GM19438 (cell line): ENCODE measurements around the gene U2AF2.
A peak's percentile ranks its signal among the peaks of the same experiment; 100 is the strongest.

Experiments used
- ATAC-seq: cut with Tn5 transposase; IDR thresholded peaks from one replicate; pipeline ENCODE4 v1.9.1; 2021; ENCODE audit warnings: low read depth; ENCODE audit not compliant: unreplicated experiment

The U2AF2 gene

DNA sequence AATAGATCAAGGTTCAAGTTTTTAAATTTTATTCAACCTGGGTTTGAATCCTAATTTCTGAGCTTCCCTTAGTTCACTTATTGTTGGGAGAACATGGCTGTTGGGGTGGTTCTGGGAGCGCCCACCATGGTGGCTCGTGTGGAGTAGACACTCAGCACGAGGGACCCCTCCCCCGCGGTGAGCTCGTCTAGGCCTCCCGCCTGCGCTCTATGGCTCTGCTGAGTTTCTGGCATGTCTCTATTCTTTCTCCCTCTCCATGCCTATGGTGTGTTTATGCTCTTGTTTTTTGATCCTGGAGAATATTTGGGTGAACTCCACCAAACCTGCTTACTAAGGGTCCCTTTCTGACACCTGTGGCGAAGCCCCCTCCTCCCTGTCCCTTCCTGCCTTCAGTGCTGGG lies 18.6 kb downstream of the U2AF2 start:
- ATAC-seq = no peak

DNA sequence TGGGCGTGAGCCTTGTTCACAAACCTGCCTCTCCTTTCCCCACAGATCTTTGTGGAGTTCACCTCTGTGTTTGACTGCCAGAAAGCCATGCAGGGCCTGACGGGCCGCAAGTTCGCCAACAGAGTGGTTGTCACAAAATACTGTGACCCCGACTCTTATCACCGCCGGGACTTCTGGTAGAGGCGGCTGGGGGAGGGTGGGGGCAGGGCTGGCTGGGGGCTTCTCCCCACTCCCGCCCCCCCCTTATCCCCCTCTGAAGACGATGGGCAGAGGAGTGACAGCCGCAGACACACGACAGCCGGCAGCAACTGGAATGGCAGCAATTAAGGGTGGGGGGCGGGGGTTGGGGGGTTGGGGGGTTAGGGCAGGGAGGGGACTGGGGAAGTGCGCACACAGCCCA lies 19.1 kb downstream of the U2AF2 start:
- ATAC-seq = no peak

DNA sequence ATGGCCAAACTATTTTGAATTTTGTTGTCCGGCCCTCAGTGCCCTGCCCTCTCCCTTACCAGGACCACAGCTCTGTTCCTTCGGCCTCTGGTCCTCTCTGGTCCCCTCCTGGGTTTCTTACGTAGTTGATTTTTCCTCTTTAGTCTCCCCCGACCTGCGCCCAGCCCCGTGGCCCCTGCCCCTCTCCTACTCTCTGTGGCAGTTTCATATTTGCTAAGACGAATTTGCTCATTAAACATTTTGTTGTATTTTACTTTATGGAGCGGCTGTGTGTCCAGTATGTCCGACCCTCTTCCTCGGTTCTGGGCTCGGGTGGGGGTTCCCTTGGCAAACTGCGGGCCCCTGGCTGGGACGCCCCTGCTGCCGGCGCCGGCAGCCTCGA lies 19.6 kb downstream of the U2AF2 start:
- no peak for ATAC-seq

DNA sequence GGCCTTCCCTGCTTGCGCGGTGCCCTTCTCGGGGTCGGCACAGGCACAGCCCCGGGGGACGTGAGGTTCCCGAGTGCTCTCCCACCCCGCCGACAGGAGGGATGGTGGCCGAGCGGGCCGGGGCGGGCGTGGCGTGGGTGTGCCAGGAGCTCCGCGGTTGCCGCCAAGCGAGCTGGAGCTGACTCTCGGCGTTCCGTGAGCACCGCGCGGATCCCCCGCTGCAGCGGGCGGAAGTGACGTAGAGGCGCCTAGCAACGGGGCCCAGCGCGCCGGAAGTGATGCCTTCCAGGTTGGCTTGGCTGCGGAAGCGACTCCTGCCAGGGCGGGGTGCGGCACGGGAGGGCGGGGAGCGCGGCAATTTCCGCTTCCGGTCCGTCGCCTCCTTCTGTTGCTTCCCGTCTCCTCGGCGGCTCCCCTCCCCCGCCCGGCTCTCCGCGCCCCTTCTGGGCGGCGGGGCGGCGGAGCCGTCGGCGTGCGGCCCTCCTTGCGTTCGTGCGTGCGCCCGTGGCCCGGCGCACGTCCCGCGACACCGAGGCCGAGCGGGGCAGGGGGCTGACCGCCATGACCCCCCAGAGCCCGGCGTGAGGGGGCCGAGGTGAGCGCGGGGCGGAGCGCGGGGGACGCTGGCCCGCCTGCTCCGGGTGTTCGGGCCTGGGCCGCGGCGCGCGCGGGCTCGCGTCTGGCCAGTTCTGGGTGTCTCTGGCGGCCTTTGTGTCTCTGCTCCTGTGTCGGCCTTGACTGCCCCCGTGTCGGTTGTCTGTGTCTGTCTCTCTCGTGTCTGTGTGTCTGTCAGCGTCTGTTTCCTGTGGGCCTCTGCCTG lies 20.2 kb downstream of the U2AF2 start, which contains the start of gene EPN1:
TSS of gene EPN1 (plus strand) at position 386 of the 820 bp plus-strand sequence. CDS start 3,402 bp downstream, outside the sequence.
- peak; percentile 59 for ATAC-seq

DNA sequence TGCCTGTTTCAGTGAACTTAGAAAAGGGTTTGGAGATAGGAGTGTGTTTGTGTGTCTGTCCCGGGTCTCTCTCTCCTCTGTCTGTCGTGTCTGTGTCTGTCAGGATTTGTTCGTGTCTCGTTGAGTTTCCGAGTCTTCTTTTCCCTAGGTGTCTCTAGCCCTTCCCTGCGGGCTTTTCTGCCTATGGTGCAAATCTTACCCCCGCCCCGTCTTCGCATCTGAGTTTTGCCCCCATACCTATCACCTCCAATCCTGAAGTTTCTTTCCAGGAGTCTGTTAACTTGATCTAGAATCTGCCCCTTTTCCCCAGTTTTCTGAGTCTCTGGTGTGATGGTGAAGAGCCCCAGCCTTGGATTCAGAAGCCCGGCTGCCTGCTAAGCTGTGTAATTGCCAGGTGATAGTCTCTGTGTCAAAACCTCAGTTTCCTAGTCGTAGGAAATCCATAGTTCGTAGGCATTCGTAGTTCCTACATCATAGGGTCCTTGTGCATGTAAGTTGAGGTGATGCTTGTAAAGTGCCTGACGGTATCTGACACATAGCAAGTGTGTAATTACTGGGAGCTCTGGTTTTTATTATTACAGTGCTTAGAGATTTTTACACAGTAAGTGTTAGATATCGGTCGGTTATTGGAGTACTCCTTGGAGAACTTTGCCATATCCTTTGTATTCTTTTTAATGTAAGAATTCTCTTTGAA lies 21.0 kb downstream of the U2AF2 start:
- no peak for ATAC-seq

DNA sequence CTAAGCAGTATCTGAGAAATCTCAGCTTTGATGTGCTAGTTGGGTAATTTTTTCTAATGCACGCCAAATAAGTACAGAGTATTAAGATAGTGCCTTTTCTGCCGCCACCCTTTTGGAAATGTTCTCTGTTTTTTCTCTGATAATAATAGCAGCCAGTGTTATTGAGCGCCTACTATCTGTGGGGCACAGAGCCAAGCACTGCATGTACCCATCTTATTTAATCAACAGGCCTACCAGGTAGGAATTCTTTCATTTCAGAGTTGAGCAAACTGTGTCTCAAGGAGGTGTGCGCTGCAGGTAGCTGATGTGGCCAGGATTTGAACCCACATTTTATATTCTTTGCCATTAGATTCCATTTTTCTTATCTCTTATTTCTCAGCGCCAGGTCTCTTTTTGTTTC lies 21.5 kb downstream of the U2AF2 start:
- no peak for ATAC-seq

DNA sequence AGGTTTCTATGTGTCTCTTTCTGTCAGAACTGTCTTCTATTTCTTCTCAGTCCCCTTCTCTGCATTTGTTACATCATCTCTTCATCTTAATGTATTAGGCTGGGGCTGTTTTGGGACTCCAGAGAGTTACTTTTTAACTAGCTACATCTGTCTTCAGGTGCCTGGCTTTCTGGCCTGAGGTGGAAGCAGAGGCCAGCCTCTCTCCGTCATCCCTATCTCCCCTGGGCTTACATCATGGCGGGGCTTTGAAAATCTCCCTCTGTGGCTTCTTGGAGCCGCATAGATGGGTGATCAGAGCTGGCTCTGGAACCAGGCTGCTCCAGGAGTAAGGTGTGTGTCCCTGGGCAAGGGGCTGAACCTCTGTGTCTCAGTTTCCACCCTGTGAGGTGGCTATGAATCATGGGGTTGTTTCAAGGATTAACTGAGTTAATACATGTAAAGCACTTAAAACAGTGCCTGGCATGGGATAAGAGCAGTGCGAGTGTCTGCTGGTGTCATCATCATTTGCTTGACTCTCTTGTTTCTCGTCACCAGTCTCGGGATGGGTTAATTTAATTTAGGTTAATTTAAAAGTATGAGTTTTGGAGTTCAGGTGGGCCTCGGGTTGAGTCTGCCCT lies 22.2 kb downstream of the U2AF2 start:
- no peak for ATAC-seq

DNA sequence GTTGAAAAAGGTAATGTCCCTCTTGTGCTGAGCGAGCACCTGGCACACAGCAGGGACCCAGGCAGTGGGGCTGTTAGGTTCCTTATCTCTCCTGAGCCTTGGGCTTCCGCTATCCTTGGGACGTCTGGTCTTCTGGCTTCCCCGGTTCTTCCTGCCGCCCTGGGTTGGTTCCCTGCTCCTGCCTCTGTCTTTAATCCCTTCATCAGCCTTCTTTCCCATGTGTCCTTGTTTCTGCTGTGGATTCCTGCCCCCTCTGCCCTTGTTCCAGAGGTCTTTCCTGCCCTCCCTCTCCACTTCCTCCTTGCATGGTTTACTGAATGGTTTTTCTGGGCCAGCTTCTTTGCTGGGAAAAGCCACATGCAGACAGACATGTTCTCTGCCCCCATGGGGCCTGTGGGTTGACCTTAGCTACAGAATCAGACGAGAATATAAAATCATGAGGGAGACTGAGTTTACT lies 22.8 kb downstream of the U2AF2 start:
- no peak for ATAC-seq

DNA sequence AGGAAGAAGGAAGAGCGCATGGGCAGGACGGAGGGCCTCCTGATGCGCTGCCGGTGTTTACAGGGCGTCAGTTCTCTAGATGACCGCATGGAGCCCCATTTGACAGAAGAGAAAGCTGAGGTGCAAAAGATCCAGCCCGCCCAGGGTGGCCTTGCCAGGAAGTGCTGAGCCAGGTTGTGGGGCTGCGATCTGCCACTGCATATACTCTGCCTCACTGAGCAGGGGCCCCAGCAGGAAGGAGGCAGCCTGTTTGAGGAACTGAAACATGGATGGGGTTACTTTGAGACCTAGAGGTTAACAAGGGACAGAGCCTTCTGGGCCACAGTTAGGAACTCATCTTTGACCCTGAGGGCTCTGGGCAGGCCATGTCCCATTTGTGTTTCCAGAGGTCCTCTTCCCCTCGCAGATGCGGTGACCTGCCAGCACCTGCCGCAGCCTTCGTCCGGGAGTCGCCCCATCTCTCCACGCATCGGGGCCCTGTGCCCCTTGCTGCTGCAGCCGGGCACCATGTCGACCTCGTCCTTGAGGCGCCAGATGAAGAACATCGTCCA lies 23.4 kb downstream of the U2AF2 start:
- peak; percentile 56 for ATAC-seq

DNA sequence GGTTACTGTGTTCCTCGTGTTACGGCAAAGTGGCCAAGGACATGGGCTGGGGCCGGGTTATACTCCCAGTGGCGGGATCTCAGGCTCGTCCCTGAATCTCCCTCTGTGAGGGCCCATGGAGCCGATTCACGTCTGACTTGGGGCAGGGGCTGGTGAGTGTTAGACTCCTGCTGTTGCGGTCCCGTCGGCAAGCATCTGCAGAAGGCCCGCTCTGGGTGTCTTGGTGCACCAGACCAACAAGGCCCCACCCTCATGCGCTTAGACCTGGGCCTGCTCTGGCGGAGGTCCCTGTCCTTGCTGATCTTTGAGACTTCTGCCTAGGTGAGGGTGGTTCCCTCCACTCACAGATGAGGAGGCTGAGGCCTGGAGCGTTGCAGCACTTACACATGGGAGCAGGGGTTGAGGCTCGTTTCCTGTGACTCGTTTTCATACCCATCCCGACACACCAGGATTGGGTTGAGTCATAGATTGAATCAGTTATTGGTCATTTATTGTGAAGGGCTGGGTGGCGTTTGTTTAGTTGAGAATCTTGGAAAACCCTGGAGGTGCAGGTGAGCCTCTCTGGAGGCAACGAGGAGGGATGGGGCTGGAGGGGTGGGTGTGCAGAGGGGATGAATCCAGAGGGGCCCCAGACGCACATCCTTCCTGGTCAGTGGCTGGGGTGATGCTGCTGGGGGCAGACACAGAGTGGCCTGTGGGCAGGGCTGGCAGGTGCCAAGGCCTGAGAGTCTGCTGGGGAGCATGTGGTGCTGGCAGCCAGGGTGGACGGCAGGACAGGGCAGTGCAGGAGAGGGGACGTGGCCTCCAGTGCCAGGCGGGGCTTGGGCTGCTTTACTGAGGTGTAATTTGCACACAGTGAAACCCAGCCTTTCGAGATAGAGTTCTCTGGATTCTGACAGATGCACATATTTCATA lies 24.8 kb downstream of the U2AF2 start:
- no peak for ATAC-seq

DNA sequence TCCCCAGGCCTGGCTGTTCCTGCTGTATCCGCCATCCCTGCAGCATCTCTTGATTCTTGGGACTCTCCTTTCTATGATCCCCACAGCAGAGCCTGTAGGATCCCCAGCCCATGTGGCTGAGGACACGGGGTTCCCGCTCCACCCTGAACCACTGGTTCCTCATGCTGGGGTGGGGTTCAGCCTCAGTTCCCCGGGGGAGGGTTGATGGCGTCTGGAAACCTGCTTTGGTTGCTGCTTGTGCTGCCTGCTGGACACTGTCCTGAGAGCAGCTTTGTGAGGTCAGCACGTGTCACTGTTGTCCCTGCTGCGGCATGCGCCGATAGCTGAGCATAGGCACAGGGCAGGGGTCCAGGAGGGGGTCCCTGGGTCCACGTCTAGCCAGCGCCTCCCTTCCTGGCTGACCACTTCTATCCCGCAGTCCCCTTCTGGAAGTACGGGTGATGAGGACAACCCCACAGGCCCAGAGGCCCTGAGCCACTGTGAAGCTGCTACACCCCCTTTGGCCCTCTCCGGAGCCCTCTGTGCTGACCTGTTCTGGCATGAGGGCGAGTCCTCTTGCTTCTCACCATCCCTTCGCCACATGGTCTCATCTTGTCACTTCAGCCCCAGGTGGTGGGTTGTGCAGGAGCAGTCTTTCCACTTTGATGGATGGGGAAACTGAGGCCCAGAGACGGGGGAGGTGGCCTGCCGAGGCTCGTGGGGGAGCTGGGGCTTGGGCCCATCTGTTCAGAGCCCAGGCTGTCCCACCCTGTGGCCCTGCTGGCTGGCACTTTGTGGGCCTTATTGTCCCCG lies 25.7 kb downstream of the U2AF2 start:
- no peak for ATAC-seq

DNA sequence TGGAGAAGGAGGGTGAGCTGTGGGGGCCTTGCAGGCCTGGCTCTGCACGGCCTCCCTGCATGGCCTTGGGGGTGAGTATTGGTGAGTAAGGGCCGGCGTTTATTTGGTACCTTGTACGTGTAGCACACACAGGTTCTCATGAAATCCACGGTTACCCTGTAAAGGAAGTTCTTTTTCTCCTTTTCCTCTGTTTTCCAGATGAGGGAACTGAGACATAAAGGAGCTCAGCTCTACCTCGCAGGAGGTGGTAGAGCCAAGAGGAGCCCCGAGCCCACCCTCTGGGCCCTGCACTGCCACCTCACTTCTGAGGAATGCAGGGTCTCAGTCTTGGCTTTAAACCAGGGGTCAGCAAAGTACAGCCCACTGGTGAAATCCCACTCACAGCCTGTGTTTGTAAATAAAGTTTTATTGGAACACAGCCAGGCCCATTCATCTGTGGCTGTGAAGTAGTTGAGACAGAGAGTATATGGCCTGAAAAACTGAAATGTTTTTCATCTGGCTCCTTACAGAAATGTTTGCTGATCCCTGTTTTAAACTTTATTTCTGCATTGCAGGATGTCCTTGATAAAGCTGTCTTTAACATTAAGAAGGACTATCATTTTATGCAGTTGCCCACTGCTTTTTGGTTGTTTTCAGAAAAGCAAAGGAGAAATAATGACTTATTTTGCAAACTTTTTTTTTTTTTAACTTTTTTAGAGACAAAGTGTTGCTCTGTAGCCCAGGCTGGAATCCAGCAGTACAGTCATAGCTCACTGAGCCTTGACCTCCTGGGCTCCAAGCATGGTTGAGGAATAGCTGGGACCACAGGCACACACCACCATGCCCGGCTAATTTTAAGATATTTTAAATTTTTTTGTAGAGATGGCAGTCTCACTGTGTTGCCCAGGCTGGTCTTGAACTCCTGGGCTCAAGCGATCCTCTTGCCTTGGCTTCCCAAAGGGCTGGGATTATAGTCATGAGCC lies 26.6 kb downstream of the U2AF2 start:
- ATAC-seq = no peak

DNA sequence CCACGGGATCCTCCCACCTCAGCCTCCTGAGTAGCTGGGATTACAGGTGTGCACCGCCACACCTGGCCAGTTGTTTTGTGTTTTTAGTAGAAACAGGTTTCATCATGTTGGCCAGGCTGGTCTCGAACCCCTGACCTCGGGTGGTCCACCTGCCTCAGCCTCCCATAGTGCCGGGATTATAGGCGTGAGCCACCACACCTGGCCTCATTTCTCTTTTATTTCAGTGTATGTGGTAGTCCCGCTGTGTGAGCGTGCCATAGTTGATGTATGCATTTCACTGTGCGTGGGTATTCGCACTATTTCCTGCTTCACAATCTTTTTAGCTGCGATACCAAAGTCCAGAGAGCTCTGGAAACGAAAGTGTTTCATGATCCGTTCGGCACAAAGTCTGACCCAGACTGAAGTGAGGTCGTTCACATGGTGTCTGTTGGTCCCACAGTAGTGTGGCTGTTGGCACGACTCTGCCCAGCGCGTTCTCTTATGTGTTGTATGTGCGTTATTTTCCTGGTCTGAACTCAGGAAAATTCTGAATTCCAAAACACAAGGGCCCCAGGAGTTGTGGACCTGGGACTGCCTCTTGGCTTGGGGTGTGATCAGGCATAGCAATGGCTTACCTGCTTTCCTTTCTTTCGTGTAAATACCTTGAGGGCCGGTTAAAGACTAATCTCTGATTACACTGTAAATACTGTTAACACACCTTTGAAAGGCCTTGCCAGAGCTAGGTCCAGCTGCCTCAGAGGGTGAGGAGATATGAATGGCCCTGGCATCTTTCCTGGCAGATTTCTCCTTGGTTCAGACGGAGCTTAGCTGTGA lies 28.8 kb downstream of the U2AF2 start:
- ATAC-seq = no peak

DNA sequence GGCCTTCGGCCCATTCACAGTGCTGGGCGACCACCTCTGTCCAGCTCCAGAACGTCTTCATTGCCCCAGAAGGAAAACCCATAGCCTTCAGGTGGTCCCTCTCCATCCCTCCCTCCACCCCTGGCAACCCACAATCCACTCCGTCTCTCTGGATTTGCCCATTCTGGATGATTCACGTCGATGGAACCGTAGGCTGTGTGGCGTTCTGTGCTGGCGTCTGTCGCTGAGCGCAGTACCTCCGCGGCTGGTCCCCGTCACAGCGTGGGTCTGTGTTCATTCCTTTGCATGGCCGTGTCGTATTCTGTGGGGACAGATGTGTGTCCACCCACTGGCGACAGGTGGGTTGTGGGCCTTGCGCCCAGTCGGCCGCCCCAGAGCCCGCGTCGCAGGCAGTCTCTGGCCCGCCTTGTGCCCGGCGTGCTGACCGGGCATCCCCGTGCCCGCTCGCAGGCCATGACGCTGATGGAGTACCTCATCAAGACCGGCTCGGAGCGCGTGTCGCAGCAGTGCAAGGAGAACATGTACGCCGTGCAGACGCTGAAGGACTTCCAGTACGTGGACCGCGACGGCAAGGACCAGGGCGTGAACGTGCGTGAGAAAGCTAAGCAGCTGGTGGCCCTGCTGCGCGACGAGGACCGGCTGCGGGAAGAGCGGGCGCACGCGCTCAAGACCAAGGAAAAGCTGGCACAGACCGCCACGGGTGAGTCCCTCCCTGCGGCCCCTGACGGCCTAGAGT lies 30.3 kb downstream of the U2AF2 start:
- ATAC-seq = no peak

DNA sequence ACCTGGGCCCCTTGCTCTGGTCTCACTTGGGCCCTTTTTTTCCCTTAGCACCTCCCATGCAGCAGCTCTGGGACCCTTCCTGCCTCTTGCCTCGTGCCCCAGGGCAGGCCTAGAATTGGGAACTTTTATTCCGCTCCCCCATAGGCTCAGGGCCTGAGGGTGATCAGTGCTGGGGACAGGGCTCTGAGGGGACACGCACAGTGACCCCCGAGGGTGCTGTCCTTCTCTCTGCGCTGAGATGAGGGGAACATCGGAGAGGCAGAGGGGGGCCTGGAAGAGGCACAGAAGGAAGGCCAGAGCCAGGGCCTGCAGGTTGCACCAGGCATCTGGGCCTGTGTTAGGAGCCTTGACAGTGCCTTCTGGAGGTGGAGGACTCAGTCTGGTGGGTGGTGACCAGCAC lies 30.9 kb downstream of the U2AF2 start:
- ATAC-seq = no peak

DNA sequence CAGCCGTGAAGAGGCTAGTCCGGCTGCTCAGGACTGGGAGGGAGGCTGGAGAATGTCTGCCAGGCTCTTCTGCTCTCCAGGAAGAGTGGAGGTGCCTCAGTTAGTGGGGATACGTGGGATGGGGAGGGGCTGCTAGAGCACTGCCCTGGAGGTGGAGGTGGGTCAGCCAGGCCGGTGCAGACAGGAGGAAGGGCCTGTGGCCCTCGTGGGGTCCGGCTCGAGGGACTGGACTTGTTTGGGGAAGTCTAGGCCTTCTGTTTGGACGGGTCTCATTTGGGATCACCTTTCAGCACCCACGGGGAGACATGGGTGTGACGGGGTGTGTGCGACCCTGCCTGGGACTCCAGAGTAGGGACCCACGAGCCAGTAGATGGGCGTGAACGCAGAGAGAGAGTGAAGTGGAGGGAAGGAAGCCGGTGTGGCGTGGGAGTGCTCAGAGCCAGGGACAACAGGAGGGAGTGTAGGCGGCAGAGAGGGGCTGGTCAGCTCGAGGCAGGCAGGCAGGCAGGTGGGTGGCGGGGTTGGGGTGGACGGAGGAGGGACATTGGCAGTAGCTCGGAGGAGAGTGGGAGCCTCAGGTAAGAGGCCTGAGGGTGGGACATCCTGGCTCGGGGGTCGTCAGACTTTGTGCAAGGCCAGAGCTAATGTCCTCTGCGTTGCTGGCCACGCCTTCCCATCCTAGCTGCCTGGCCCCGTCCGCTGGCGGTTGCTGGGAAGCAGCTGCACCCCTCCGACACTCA lies 31.6 kb downstream of the U2AF2 start:
- no peak for ATAC-seq
